HTR-8/SVneo (cell line): ENCODE data around the gene GALK1.

Experiments used
- DNase-seq: peaks from one replicate; pipeline ENCODE4 v3.0.0; 2011; ENCODE audit warnings: low spot score, mixed read lengths; ENCODE audit not compliant: insufficient read length
- FAIRE-seq: peaks from 2 replicates; lab custom pipeline; 2011; peaks lifted over from hg19 to GRCh38; lab: Jason Lieb, UNC

The GALK1 gene

DNA sequence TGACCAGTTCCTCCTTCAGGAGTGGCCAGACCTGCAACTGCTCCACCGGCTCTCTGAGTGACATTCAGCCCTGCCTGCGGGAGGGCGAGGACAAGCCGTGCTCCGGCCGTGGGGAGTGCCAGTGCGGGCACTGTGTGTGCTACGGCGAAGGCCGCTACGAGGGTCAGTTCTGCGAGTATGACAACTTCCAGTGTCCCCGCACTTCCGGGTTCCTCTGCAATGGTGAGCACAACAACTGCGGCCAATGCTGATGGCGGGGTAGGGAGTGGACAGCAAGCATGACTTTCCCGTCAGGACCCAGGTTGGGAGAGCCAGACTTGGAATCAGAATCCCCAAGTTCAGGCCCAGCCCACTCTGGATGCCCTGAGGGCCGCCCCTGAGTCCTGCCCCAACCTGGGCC, 31.5 kb downstream of the GALK1 start:
- DNase-seq (no peak), FAIRE-seq (no peak)

DNA sequence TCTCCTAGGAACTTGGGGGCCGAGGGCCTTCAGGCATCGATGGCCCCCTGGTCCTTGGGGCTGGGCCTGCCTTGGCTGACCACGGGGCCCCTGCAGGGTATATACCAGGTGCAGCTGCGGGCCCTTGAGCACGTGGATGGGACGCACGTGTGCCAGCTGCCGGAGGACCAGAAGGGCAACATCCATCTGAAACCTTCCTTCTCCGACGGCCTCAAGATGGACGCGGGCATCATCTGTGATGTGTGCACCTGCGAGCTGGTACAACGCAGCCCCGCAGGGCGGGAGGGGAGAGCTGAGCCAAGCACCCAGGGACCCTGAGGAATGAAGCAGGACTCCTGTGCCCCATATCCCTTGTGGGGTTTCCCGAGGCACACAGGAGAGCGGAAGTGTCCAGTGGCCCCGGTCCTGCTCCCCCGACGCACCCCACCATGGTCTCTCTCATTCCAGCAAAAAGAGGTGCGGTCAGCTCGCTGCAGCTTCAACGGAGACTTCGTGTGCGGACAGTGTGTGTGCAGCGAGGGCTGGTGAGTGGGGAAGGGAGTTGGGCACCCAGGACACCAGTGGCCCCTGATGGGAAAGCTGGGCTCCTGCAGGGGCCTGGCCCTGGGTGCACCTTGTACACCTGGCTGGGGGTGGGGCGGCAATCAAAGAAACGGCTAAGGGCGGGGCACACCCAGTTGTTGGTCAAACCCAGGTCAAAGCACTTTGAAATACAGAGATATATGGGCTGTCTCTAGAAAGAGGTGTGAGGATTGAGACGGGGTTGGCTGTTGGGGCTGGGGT, 33.1 kb downstream of the GALK1 start:
- FAIRE-seq (no peak), DNase-seq (no peak)

DNA sequence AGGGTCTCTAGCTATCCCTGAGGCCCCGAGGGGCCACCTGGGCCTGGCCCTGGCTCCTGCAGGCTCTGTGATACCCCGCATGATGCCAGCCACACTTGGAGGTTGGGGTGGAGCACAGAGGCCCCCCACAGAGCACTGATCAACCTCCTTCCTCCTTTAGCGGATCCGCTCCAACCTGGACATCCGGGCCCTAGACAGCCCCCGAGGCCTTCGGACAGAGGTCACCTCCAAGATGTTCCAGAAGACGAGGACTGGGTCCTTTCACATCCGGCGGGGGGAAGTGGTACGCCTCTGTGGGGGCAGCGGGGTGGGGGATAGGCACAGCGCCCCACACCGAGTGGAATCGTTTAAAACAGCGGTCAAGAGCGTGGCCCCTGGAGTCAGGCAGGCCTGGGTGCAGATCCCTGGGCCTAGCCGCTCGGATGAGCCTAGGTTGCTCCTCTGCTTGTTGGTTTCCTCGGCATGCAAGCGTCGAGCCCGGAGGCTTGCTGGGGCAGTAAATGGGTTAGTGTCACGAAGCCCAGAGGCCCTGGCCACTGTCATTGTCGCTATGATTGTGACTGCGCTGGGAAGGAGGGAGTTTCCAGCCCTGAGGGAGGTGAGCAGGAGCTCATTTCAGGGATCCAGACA, 33.8 kb downstream of the GALK1 start:
- DNase-seq (no peak), FAIRE-seq (no peak)

DNA sequence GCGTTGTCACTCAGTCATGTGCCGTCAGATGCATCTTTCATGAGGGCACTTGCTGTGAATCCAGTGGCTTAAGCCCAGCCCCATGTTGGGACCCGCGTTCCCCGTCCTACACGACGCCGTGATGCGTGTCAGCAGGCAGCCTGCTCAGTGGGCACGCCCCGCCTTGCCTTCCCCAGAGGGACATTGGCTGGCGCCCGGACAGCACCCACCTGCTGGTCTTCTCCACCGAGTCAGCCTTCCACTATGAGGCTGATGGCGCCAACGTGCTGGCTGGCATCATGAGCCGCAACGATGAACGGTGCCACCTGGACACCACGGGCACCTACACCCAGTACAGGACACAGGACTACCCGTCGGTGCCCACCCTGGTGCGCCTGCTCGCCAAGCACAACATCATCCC, 34.9 kb downstream of the GALK1 start:
- DNase-seq (no peak), FAIRE-seq (no peak)

DNA sequence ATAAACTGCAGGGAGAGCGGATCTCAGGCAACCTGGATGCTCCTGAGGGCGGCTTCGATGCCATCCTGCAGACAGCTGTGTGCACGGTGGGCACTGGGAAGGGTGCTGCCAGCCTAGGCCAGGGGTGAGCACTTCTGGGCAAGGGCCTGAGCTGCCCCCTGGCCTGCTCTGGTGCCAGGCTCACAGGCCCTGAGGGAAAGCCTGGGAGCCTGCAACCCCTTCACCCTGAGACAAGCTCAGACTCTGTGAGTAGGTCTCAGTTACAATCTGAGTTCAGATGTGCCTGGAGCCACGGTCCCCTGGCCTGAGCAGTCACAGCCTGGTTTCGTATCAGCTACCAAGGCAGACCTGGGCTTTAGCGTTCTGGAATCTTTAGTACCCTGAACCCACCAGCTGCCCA, 35.6 kb downstream of the GALK1 start:
- FAIRE-seq (no peak), DNase-seq (no peak)

DNA sequence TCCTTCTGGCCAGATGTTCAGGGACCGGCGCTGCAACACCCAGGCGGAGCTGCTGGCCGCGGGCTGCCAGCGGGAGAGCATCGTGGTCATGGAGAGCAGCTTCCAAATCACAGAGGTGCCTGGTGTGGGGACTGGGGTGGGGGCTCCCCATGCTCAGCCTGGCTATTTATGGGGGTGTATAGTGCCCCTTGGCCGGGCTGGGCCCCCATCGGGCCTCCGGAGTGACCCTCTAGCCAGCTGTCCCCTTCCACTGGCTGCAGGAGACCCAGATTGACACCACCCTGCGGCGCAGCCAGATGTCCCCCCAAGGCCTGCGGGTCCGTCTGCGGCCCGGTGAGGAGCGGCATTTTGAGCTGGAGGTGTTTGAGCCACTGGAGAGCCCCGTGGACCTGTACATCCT, 37.6 kb downstream of the GALK1 start:
- DNase-seq, result no peak
- no peak for FAIRE-seq

DNA sequence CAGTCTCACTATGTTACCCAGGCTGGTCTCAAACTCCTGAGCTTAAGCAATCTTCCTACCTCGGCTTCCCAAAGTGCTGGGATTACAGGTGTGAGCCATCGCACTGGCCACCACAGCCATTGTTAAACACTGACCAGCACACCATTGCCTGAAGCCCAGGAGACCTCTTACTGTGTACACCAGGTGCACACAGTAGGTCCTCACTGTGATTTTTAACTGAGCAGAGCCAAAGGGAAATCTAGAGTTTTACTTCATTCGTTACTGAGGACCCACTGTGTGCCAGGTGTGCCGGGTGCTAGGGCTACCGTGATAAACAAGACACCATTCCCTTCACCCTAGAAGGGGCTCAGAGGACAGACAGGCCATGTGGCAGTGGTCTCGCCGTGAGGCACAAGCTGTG, 39.5 kb downstream of the GALK1 start:
- FAIRE-seq (no peak), DNase-seq (no peak)

DNA sequence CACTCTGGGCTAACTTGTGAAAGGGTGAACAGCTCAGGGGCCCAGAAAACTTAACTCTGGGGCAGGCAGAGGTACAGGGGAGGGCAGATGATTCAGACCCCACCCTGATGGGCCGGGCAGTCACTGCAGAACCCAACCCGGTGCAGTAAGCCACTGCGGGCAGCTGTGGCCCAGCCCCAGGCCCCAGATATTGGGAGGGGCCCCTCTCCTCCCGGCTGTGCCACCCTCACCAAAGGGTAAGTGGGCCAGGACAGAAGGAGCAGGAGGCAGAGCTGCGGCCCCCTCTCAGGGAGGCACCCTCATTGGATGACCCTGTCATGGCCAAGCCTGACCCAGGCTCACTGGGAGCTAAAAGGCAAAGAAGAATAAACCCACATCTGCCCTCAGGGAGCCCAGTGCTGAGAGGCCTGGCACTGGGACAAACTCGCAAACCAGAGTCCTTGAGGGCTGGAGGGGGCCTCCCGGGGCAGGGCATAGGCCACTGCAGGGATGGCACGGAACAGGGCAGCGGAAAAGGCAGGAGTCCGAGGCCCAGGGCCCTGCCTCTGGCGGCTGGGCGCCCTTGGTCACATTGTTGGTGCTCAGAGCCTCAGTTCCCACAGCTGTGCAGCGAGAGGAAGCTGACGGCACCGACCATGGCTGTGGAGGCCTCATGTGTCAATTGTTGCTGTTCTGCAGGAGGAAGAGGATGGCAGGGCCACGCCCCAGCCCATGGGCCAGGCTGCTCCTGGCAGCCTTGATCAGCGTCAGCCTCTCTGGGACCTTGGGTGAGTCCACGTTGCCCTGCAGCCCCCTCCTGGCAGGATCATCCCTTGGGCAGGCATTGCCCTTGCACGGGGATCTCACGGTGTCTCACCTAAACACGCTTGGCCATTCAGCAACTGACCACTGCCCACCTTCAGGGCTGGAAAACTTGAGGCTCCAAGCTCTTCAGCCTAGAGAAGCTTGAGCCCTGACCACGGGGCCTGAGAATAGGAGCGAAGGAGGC, 40.7 kb downstream of the GALK1 start:
- FAIRE-seq (no peak), DNase-seq (no peak)

DNA sequence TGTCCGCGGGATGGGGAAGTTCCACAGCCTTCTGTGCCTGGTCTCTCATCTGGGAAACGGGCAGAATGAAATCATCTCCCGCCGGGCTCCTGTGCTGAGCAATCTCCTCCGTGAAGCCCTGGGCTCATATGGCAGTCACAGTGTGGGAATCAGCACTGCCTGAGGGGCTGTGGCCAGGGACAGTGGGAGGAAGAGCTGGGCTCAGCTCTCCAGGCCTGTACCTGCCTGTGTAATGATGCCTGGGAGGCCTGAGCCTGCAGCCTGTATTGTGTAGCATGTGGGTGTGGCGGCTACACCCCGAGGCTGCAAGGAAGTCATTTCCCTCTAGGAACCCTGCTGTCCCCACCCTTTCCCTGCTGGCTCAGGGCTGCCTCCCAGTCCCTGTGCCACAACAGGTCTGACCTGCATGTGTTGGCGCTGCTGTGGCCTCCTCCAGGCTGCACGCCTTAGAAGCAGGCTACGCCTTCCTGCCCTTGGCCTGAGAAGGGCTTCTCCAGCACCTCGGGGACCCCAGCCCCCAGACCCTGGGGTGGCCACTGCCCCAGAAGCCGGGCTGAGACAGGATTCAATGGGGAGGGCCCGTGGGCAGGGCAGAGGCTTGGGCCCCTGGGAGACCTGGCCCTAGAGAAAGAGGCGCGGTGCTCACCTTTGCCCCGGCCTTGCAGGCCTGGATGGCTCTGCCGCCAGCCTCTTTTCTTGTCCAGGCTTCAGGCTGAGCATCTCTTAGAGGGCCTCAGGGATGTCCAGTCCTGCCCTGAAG, 41.6 kb downstream of the GALK1 start:
- no peak for FAIRE-seq
- DNase-seq, result no peak

DNA sequence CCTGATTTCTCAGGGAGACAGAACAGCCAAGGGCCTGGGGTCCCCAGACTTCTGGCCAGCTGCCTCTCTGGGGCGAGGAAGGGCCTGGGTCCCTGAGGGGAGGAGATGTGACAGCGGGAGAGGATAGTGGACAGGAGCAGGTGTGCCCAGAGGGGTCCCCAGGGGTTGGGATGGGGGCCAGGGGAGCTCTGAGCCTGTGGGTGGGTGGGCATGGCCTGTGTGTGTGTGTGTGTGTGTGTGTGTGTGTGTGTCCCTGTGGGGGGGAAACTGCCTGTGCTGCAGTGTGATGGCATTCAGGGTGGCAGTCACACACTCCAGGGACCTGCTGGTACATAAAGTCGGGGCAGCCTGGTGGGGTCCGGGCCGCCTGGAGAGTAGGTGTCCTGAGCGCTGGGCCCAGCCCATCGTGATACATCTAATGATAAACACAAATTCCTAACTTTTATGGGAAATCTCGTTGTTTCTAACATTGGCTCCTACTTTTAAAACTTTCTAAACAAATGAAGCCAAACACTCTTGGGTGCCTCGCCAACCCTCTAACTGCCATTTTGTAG, 42.4 kb downstream of the GALK1 start:
- DNase-seq, result no peak
- no peak for FAIRE-seq

DNA sequence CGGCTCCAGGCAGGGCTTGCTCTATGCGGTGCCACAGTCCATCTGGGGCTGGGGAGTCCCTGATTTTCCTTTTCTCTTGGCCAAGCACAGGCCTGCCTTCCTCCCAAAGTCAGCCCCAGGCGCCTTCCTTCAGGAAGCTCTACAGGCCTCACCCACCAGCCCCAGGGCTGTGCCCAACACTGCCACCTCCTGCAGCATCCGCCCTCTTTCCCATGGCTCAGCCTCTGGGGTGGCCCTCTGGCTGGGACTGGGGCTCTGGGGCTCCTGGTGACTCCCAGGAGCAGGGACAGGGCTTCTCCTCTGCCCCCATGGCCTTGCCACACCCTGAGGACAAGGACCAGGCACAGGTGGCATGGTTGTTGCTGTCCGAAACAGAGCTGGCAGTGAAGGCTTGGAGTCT, 42.9 kb downstream of the GALK1 start:
- DNase-seq, result no peak
- no peak for FAIRE-seq

DNA sequence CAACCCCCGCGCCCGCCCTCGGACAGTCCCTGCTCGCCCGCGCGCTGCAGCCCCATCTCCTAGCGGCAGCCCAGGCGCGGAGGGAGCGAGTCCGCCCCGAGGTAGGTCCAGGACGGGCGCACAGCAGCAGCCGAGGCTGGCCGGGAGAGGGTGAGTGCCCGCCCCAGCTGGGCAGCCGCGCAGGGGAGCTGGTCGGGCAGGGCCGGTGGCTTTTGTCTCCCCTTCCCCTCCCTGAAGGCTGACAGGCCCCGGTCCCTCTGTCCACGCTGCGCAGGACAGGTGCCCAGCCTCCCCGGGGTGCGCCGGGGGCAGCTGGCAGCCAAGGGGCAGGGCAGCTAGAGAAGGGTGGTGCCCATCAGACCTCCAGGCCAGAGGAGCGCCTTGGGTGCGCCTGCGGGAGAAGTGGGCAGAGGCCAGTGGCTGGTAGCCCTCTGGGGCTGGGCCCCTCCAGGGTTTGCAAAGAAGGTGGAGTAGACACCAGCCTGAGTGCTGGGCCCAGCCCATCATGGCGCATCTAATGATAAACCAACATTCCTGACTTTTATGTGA, 43.5 kb downstream of the GALK1 start:
- DNase-seq, result no peak
- no peak for FAIRE-seq

DNA sequence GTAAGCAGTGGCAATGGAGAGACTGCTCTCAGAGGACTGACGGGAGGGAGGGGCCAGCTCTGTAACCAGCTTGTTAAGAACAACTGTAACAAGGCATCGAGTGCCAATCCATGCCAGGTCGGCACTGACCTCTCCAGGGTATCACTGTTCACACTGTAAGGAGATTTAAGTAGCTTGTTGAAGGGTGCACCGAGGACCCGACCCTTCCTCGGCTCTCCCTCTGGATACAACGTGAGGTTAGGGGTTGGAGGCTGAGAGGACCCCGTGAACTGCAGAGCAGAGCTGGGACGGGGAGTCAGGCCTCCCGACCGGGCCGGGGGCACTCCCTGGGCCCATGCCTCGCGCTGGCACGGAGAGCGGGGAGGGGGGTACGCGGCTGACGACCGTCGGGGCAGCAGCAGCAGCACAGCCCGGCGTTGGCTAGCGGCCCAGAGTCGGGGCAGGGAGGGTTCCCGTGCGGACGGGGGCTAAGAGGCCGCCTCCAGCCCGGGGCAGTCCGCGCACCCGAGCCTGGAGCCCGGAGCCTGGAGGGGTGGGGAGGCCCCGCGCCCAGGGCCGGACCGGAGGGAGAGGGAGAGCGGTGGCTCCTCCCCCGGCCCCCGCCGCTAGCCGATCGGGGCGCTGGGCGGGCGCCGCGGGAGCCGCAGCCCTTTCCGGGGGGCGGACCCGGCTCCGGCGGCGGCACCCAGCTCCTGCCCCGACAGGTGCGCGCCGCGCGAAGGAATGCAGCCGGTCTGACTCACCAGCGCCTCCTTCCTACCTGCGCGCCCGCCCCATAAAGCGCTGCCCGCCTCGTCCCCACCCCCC, 44.1 kb downstream of the GALK1 start, which contains the start of gene ITGB4:
TSS of gene ITGB4 (plus strand) at position 804 of the 807 bp plus-strand sequence. CDS start 3,245 bp downstream, outside the sequence.
- FAIRE-seq, result peak; percentile 51
- DNase-seq, result peak; percentile 82

DNA sequence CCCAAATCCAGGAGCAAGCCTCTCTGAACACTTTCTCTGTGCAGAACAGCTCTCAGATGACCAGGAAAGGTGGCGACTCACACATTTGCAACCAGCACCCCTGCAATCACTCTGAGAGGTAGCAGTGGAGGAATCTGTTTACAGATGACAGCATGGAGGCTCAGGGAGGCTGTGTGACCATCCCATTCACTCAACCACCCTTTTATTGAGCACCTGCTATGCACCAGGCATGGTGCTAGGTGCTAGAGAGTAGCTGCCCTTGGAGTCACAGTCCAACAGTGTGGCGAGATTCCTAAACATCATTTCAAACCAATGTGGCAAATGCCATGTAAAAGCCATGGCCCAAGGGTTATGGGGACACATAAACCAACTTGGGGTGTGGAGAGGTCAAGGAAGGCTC, 45.3 kb downstream of the GALK1 start:
- FAIRE-seq (peak; percentile 26), DNase-seq (no peak)

DNA sequence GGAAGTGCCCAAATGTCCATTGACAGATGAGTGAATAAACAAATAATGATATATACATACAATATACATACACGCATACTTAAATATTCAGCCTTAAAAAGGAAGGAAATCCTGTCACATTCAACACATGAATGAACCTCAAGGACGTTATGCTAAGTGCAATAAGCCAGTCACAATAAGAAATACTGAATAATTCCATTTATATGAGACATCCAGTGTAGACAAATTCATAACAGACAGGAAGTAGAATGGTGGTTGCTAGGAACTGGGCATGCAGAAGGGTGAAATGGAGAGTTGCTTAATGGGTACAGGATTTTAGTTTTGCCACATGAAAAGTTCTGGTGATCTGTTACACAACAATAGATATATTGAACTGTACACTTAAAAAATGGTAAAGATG, 52.5 kb downstream of the GALK1 start:
- peak; percentile 20 for FAIRE-seq
- no peak for DNase-seq
